Cardiac muscle cell (in vitro differentiated cells and primary cell): ENCODE results near the gene USP24. TPM values are rescaled to one million over a fixed set of nuclear protein-coding genes. Genes with fewer than 3 reads are reported as not detected.

Source experiments
- DNase-seq, 2 donors: peaks; one replicate each; pipeline versions ENCODE4 v3.0.0 to v3.0.0-alpha.2; 2010 to 2017; ENCODE audit warnings: low read depth in 1 of 2, low spot score in 1 of 2
- H3K27ac ChIP-seq: fragments of 200-600 bp; sonication (generic); 2 replicates; pipeline ENCODE4 v1.5.1; 2016
- H3K27me3 ChIP-seq: fragments of 200-600 bp; sonication (generic); 2 replicates; pipeline ENCODE4 v1.6.0; 2016; ENCODE audit warnings: control low read depth
- H3K36me3 ChIP-seq: fragments of 200-600 bp; sonication (generic); 2 replicates; pipeline ENCODE4 v1.5.1; 2016; ENCODE audit warnings: control low read depth
- H3K4me1 ChIP-seq: fragments of 200-600 bp; sonication (generic); 2 replicates; pipeline ENCODE4 v1.8.1; 2017; ENCODE audit warnings: low read depth, mild to moderate bottlenecking, mixed run types
- H3K4me3 ChIP-seq: fragments of 200-600 bp; sonication (generic); 2 replicates; pipeline ENCODE4 v1.5.1; 2016; ENCODE audit warnings: mild to moderate bottlenecking
- H3K9me3 ChIP-seq: fragments of 200-600 bp; sonication (generic); 2 replicates; pipeline ENCODE4 v1.5.1; 2017; ENCODE audit warnings: low read depth, mild to moderate bottlenecking, control low read depth
- polyA plus RNA-seq: library from polyadenylated mRNA; unstranded; fragments of >200 nt; fragmentation: Nextera tagmentation; extraction: Ambion mirVana; gene quantifications from 2 replicates; pipeline ENCODE4 v1.2.1, GENCODE V29; 2016
- total RNA-seq: library from RNA; depleted of rRNA; stranded (reverse); fragments of >200 nt; gene quantifications from 2 replicates; pipeline ENCODE4 v1.2.3, GENCODE V29; 2016
- TF ChIP-seq, protein P1 (sequence below): IDR thresholded peaks from 2 replicates; pipeline ENCODE4 v1.5.1; 2012; ENCODE audit warnings: low read depth, mild to moderate bottlenecking, low read length

The USP24 gene
- total and polyA plus RNA-seq, 2 experiments from 2014 or later, result 8.0 to 34.9 TPM

DNA sequence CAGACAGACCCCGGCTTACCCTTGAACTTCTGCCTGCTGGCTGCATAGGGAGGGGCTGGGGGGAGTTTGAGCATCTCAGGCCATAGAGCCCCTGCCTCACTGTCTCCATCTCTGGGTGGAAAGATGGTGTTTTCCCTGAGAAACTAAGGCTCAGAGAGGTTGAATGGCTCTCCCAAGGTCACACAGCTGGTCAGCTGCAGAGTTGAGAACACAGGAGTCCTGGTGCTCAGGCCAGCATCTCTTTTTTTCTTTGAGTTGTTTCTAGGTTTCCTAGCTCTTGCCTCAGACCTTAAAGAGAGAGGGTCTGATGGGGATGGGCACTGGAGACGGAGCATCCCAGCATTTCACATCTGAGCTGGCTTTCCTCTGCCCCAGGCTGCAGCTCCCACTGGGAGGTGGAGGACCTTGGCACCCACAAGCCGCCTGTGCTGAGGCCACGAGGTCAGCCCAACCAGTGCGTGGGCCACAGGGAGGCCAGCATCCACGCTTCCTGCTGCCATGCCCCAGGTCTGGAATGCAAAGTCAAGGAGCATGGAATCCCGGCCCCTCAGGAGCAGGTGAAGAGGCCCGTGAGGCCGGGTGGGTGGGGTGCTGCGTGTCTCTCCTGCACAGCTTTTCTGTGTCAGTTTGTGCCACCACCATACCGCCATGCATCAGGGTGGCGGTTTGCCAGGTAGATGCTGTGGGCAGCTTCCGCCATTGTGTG, 154.0 kb downstream of the USP24 start:
- no peak for DNase-seq

DNA sequence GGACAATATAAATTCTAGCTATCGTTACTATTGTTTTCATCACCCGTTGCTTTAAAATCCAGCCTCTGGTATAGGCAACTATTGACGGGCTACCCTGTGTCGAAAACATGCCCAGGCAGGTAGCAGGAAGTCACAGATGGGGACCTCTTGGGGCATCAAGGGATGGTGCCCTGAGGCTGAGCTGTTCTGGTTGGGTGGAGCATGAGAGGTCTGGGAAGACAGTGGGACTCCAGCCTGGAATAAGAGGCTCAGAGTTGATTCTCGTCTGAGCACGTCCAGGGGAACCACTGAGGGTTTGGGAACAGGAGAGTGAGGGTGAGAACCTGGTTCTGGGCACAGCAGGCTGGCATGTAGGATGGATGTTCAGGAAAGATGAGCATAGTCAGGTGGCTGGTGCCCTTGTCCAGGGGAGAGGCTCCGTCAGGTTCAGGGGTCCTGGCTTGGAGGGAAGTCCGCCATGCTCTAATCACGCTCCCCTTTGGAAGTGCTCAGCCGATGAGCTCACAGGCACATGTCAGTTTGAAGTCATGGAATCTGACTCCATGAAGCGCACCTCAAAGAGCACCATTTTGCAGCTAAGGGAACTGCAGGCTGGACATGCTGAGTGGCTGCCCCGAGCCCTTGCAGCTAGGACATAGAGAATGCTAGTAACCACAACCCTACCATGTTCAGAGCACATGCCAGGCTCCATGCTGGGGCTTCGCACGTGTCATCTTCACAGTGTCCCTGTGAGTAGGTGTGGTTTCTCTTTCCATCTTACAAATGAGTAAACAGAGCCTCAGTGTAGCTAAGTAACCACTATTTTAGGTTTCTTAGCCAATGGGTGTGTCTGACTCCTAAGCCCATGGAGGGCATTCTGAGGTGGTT, 154.8 kb downstream of the USP24 start:
- TF ChIP-seq, protein P1, sequence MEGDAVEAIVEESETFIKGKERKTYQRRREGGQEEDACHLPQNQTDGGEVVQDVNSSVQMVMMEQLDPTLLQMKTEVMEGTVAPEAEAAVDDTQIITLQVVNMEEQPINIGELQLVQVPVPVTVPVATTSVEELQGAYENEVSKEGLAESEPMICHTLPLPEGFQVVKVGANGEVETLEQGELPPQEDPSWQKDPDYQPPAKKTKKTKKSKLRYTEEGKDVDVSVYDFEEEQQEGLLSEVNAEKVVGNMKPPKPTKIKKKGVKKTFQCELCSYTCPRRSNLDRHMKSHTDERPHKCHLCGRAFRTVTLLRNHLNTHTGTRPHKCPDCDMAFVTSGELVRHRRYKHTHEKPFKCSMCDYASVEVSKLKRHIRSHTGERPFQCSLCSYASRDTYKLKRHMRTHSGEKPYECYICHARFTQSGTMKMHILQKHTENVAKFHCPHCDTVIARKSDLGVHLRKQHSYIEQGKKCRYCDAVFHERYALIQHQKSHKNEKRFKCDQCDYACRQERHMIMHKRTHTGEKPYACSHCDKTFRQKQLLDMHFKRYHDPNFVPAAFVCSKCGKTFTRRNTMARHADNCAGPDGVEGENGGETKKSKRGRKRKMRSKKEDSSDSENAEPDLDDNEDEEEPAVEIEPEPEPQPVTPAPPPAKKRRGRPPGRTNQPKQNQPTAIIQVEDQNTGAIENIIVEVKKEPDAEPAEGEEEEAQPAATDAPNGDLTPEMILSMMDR, result no peak
- Histone ChIP-seq H3K4me1 (no peaks in the 10 kb centered on the region), H3K36me3 (no peaks in the 10 kb centered on the region), H3K9me3 (no peaks in the 10 kb centered on the region), H3K4me3 (no peak overlapping the region), H3K27ac (no peak overlapping the region), H3K27me3 (no peaks in the 10 kb centered on the region)
- no peak for DNase-seq

More for the DNA sequence above, 154.0 kb downstream of the USP24 start:
- Histone ChIP-seq H3K9me3 (no peaks in the 10 kb centered on the region), H3K4me1 (no peaks in the 10 kb centered on the region), H3K27me3 (no peaks in the 10 kb centered on the region), H3K36me3 (no peaks in the 10 kb centered on the region), H3K4me3 (no peak overlapping the region), H3K27ac (no peak overlapping the region)
- TF ChIP-seq, protein P1, result no peak

DNA sequence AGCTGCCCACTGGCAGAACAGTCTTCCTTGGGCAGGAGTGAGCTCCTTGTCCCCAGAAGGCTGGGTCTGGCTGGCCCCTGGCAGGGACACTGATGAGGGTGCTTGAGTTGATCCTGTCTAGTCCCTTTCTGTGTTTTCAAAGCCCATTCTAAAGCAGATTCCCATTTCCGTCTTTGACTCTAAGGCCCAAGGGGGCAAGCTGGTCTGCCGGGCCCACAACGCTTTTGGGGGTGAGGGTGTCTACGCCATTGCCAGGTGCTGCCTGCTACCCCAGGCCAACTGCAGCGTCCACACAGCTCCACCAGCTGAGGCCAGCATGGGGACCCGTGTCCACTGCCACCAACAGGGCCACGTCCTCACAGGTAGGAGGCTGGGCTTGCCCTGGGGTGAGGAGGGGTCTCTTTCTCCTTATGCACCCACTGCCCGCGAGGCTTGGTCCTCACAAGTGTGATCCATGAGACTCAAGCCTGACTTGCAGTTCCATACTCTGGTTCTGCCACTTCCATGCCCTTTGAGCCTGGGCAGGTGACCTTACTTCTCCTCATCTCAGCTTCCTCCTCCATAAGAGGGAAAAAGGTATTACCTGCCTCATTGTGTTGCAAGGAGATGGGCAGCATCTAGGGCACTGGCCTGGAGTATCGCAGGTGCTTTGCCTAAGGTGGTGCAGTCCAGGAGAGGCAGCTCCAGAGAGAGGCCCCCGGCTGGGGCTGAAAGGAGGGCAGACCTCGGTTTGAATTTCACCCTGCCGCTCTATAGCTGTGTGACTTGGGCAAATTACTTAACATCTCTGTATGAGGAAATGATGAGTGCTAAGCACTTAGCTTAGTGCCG, 155.6 kb downstream of the USP24 start:
- Histone ChIP-seq H3K4me3 (no peak overlapping the region), H3K36me3 (no peaks in the 10 kb centered on the region), H3K9me3 (no peaks in the 10 kb centered on the region), H3K27ac (no peak overlapping the region), H3K27me3 (no peaks in the 10 kb centered on the region), H3K4me1 (no peaks in the 10 kb centered on the region)
- DNase-seq, result no peak
- TF ChIP-seq, protein P1, result no peak

DNA sequence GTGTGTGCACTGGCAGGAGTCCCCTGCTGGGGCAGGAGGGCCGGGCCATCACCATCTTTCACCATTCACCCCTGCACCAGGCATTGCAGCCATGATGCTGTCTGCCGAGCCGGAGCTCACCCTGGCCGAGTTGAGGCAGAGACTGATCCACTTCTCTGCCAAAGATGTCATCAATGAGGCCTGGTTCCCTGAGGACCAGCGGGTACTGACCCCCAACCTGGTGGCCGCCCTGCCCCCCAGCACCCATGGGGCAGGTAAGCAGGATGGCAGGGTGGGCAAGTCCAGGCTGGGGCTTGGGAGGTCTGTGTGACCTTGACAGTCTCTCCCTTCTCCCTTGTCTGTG, 157.2 kb downstream of the USP24 start:
- Histone ChIP-seq H3K4me3 (no peak overlapping the region), H3K27ac (no peak overlapping the region), H3K36me3 (no peaks in the 10 kb centered on the region), H3K4me1 (no peaks in the 10 kb centered on the region), H3K9me3 (no peaks in the 10 kb centered on the region), H3K27me3 (no peaks in the 10 kb centered on the region)
- TF ChIP-seq, protein P1, result no peak
- no peak for DNase-seq

DNA sequence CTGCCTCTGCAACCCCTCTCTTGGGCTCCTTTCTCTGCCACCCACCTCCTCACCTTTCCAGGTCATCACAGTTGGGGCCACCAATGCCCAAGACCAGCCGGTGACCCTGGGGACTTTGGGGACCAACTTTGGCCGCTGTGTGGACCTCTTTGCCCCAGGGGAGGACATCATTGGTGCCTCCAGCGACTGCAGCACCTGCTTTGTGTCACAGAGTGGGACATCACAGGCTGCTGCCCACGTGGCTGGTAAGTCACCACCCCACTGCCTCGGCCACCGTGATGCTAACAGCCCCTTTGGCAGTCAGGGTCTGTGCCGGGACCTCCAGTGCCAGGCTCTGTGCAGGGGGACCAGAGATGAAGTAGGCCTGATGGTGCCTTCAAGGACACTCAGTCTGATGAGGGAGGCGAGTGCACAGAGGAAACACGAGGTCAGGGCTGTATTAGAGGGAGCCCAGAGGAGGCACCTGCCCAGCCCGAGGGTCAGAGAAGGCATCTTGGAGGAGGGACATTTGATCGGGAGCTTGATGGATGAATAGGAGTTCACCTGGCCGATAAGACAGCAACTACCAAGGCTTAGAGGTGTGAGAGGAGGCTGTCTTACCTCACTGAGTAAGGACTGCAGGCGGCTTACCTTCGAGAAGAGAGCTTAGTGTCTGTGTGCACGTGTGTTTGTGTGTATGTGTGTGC, 157.8 kb downstream of the USP24 start:
- Histone ChIP-seq H3K27ac (no peak overlapping the region), H3K4me1 (no peaks in the 10 kb centered on the region), H3K9me3 (no peaks in the 10 kb centered on the region), H3K4me3 (no peak overlapping the region), H3K36me3 (no peaks in the 10 kb centered on the region), H3K27me3 (no peaks in the 10 kb centered on the region)
- TF ChIP-seq, protein P1, result no peak
- no peak for DNase-seq
